ENCODE measurements around the gene TNFRSF17. TPM values are rescaled to one million over a fixed set of nuclear protein-coding genes. Genes with fewer than 3 reads are reported as not detected.

The TNFRSF17 gene
- total RNA-seq, 2 donors from 2014 or later = 1.3 to 4.2 TPM

DNA sequence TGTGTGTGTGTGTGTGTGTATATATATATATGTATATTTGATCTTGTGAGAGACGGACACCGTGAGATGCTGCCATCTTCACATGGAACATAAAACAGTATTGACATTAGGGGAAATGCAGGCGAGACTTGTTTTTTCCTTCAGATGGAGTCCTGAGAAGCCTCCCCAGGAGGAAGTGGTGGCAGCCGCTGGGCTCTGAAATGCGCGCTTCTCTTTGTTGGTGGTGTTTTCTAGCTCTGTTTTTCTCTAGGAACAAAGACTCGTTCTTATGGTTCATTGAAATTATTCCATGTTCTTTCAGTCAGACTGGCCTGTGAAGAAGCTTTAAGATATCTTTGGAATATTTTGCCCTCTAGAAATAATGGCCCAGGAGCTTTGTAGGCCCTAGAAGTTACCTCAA lies 44.5 kb downstream of the TNFRSF17 start:
- intact Hi-C loops (cut with DNase I) = no loop called here
- Histone ChIP-seq H3K9ac (ENCODE audit: low read depth in 2 of 2, low read length in 2 of 2) (no peak overlapping the region), H3K36me3 (no peaks in the 10 kb centered on the region), H3K27ac (no peak overlapping the region), H3K4me1 (no peaks in the 10 kb centered on the region), H3K27me3 (no peaks in the 10 kb centered on the region), H3K4me3 (no peak overlapping the region), H3K9me3 (no peaks in the 10 kb centered on the region)
- TF ChIP-seq, protein P1, sequence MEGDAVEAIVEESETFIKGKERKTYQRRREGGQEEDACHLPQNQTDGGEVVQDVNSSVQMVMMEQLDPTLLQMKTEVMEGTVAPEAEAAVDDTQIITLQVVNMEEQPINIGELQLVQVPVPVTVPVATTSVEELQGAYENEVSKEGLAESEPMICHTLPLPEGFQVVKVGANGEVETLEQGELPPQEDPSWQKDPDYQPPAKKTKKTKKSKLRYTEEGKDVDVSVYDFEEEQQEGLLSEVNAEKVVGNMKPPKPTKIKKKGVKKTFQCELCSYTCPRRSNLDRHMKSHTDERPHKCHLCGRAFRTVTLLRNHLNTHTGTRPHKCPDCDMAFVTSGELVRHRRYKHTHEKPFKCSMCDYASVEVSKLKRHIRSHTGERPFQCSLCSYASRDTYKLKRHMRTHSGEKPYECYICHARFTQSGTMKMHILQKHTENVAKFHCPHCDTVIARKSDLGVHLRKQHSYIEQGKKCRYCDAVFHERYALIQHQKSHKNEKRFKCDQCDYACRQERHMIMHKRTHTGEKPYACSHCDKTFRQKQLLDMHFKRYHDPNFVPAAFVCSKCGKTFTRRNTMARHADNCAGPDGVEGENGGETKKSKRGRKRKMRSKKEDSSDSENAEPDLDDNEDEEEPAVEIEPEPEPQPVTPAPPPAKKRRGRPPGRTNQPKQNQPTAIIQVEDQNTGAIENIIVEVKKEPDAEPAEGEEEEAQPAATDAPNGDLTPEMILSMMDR (IDR thresholded peaks at IDR 0.05) = no peak
- DNase-seq = no peak

DNA sequence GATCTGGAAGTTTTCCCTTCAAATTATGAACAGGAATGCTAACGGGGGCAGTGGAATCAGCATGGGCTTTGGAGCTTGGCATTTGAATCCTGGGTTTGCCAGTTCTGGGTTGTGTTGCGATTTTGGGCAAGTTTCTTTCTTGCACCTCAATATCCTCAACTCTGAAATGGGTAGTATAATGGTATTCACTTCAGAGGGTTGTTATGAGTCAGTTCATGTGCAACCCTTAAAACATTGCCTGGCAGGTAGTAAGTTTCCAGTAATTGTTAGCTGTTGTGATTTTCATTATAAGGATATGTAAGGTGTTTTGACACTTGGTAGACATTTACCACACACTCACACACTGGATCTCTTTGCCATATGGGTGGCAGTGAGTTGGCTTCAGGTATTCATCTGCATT lies 44.9 kb downstream of the TNFRSF17 start:
- Histone ChIP-seq H3K4me1 (no peaks in the 10 kb centered on the region), H3K9me3 (no peaks in the 10 kb centered on the region), H3K27me3 (no peaks in the 10 kb centered on the region), H3K4me3 (no peak overlapping the region), H3K27ac (peak overlapping the region; percentile 26), H3K36me3 (no peaks in the 10 kb centered on the region), H3K9ac (ENCODE audit: low read depth in 2 of 2, low read length in 2 of 2) (no peak overlapping the region)
- TF ChIP-seq, protein P1 (IDR thresholded peaks at IDR 0.05) = no peak
- DNase-seq = no peak
- intact Hi-C loops (cut with DNase I) = no loop called here

DNA sequence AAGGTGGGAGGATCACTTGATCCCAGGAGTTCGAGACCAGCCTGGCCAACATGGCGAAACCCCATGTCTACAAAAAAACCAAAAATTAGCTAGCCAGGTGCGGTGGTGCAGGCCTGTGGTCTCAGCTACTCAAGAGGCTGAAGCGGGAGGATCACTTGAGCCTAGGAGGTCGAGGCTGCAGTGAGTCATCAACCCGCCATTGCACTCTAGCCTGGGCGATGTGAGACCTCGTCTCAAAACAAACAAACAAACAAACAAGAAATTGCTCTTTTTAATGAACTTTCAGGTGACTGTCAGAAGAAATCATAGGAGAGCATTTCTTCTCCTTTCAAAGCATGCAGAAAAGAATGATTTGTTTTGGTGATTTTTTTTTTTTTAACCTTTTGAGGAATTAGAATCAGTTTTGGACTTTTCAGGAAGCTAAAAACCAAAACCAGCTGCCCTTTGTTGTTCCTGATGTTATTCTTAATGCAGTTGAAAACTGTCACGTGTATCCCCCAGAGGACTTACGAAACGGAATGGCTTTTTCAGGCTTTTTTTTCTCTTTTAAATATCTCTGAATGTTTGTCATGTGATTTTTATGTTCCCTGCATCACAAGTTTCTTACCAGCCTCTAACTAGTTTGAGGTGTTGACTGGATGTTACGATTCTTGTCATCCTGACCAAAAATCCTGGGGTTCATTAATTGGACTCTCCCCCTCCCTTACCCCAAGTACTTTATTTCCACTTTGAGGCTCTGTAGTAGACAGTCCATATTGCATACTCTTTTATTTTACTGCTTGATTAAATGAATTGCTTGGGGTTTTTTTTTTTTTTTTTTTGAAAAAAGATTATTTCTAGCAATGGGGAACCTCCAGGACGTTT lies 45.6 kb downstream of the TNFRSF17 start:
- H3K4me3 ChIP-seq = no peak overlapping the region
- no peak for DNase-seq
- intact Hi-C loops (cut with DNase I) = no loop called here
- no peaks in the 10 kb centered on the region for H3K27me3 ChIP-seq
- H3K4me1 ChIP-seq = no peaks in the 10 kb centered on the region
- peak overlapping the region; percentile 26 for H3K27ac ChIP-seq
- TF ChIP-seq, protein P1 (IDR thresholded peaks at IDR 0.05) = no peak
- no peaks in the 10 kb centered on the region for H3K36me3 ChIP-seq
- no peaks in the 10 kb centered on the region for H3K9me3 ChIP-seq
- H3K9ac ChIP-seq (ENCODE audit: low read depth in 2 of 2, low read length in 2 of 2) = no peak overlapping the region

DNA sequence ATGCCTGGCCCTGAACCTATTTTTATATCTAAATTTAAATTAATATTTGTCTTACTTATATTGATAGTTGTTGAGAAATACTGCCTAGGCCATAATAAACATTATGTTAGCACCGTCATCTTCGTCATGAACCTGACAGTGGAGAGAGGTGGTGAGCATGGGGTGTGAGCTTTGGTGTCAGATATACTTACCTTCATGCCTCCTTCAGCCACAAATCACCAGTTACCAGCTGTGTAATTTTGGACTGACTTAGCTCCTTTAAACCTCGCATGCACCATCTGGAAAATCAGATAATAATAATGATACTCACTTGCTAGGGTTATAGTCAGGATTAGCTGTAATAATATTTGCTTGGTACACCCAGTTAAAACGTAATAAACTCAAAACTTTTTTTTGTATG lies 46.6 kb downstream of the TNFRSF17 start:
- Histone ChIP-seq H3K9me3 (no peaks in the 10 kb centered on the region), H3K4me3 (no peak overlapping the region), H3K27ac (no peak overlapping the region), H3K9ac (ENCODE audit: low read depth in 2 of 2, low read length in 2 of 2) (no peak overlapping the region), H3K36me3 (no peaks in the 10 kb centered on the region), H3K4me1 (no peaks in the 10 kb centered on the region), H3K27me3 (no peaks in the 10 kb centered on the region)
- TF ChIP-seq, protein P1 (IDR thresholded peaks at IDR 0.05) = no peak
- DNase-seq = no peak
- intact Hi-C loops (cut with DNase I) = no loop called here

DNA sequence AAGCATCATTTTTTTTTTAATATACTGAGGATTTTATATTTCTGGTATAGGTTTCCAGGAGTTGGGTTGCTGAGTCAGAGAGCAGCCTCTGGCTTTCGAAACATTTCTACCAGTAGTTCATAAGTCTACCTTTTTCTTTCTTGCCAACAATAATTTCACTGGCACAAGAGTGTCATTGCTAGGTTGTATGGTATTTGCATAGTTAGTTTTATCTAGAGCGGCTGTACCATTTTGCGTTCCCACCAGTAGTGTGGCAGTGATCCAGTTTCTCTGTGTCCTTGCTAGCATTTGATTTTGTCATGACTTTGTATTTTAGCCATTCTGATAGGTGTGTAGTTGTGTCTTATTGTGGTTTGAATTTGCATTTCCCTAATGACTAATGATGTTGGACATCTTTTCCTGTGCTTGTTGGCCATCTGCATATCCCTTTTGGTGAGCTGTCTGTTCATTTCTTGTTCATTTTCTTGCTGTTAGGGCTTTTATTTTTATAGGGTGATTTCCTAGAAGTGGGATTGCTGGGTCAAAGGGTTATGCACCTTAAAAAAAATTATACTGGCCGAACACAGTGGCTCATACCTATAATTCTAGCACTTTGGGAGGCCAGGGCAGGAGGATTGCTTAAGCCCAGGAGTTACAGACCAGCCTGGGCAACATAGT lies 51.4 kb downstream of the TNFRSF17 start:
- no peak overlapping the region for H3K4me3 ChIP-seq
- TF ChIP-seq, protein P1 (IDR thresholded peaks at IDR 0.05) = no peak
- H3K9ac ChIP-seq (ENCODE audit: low read depth in 2 of 2, low read length in 2 of 2) = no peak overlapping the region
- H3K9me3 ChIP-seq = no peaks in the 10 kb centered on the region
- H3K27ac ChIP-seq = no peak overlapping the region
- DNase-seq = no peak
- no peaks in the 10 kb centered on the region for H3K27me3 ChIP-seq
- no peaks in the 10 kb centered on the region for H3K36me3 ChIP-seq
- no peaks in the 10 kb centered on the region for H3K4me1 ChIP-seq
- intact Hi-C loops (cut with DNase I) = no loop called here
